ENCODE data around the gene NF1.

NF1 gene

GRCh38 chr17:31413081-31413799 lies 318.5 kb downstream of the NF1 start:
- DNase-seq: no peak

GRCh38 chr17:31413874-31414549 lies 319.2 kb downstream of the NF1 start:
- no peak for DNase-seq

GRCh38 chr17:31414550-31414918 lies 319.8 kb downstream of the NF1 start:
- no peak for DNase-seq

GRCh38 chr17:31415004-31415454 lies 320.3 kb downstream of the NF1 start:
- DNase-seq: no peak

GRCh38 chr17:31415640-31416502 lies 321.1 kb downstream of the NF1 start:
- no peak for DNase-seq

GRCh38 chr17:31416503-31416923 lies 321.7 kb downstream of the NF1 start:
- no peak for DNase-seq

GRCh38 chr17:31417051-31417792 lies 322.4 kb downstream of the NF1 start:
- no peak for DNase-seq

- no peak for DNase-seq
Observed at GRCh38 chr17:31418773-31419350, 324.1 kb downstream of the NF1 start.

GRCh38 chr17:31422443-31422842 lies 327.7 kb downstream of the NF1 start:
- DNase-seq: no peak

GRCh38 chr17:31424944-31425281 lies 330.1 kb downstream of the NF1 start:
- DNase-seq: no peak

GRCh38 chr17:31425282-31426040 lies 330.7 kb downstream of the NF1 start:
- DNase-seq: no peak
